Suprapubic skin (tissue), 4 donors: ENCODE results near the gene CDX4. TPM values are rescaled to one million over a fixed set of nuclear protein-coding genes. Genes with fewer than 3 reads are reported as not detected.

ENCODE experiments used
- DNase-seq, 2 donors: peaks; one replicate each; pipeline ENCODE4 v3.0.0-alpha.2; 2019; ENCODE audit warnings: low spot score in 2 of 2
- H3K27ac ChIP-seq: fragments of 200-600 bp; sonication (generic); one replicate; pipeline ENCODE4 v1.5.1; 2019
- H3K27me3 ChIP-seq: fragments of 200-600 bp; sonication (generic); one replicate; pipeline ENCODE4 v1.5.1; 2019
- H3K36me3 ChIP-seq: fragments of 200-600 bp; sonication (generic); one replicate; pipeline ENCODE4 v1.5.1; 2019
- H3K4me1 ChIP-seq: fragments of 200-600 bp; sonication (generic); one replicate; pipeline ENCODE4 v1.5.1; 2019
- H3K4me3 ChIP-seq: fragments of 200-600 bp; sonication (generic); one replicate; pipeline ENCODE4 v1.5.1; 2019; ENCODE audit warnings: mild to moderate bottlenecking
- H3K9me3 ChIP-seq: fragments of 200-600 bp; sonication (generic); one replicate; pipeline ENCODE4 v1.5.1; 2019
- EP300 ChIP-seq: sonication (generic); formaldehyde crosslinking; IDR thresholded peaks from one replicate; pipeline ENCODE4 v1.6.1; 2017; ENCODE audit warnings: antibody characterized with exemption
- POLR2A ChIP-seq, 2 donors: fragments of 450-650 bp; IDR thresholded peaks; one replicate each; pipeline ENCODE4 v1.6.1; 2017; ENCODE audit warnings: antibody characterized with exemption in 2 of 2, mild to moderate bottlenecking in 2 of 2, moderate library complexity in 2 of 2
- POLR2AphosphoS5 ChIP-seq, 3 donors: sonication (generic); formaldehyde crosslinking; IDR thresholded peaks; one replicate each; pipeline ENCODE4 v1.6.1; 2017; ENCODE audit warnings: antibody characterized with exemption in 3 of 3
- WGBS: methylation state at CpG from one replicate; pipeline ENCODE4 v1.1.5; 2018; 5-methylcytosine and 5-hydroxymethylcytosine counted together
- total RNA-seq, 4 donors: library from RNA; depleted of rRNA; stranded (reverse); fragments of >200 nt; gene quantifications; one replicate each; pipeline ENCODE4 v1.1.0, GENCODE V29; 2016
- TF ChIP-seq, protein P1 (sequence below), 2 donors: fragments of 200-600 bp in 1 of 2; fragments of 450-650 bp in 1 of 2; sonication (generic) in 1 of 2; IDR thresholded peaks; one replicate each; pipeline ENCODE4 v1.5.1; 2016 to 2019; ENCODE audit warnings: antibody characterized with exemption in 2 of 2, mild to moderate bottlenecking in 1 of 2, moderate library complexity in 1 of 2

Gene CDX4
- total RNA-seq, 4 donors from 2014 or later = 0.38 to 1.1 TPM; not detected in 2

DNA sequence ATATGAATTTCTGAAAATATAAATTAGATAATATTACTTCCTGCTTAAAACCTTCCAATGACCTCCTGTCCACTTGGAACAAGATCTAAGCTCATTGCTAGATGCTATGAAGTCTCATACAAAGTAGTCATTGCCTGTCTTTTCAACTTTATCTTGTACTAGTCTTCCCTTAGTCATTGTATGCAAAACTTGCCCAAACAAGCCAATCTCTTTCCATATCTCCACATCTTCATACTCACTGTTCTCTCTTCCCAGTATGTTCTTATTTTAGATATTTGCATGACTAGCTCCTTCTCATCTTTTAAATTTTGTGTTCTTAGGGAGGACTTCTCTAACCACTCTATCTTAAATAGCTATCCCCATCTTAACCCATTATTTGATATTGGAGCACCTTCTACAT lies 33.9 kb upstream of the CDX4 start:
- no peak for DNase-seq
- no peaks in the 10 kb centered on the region for H3K27me3 ChIP-seq
- TF ChIP-seq POLR2A (IDR thresholded peaks at IDR 0.05) = no peak
- TF ChIP-seq POLR2AphosphoS5 (IDR thresholded peaks at IDR 0.05) = no peak
- TF ChIP-seq, protein P1, sequence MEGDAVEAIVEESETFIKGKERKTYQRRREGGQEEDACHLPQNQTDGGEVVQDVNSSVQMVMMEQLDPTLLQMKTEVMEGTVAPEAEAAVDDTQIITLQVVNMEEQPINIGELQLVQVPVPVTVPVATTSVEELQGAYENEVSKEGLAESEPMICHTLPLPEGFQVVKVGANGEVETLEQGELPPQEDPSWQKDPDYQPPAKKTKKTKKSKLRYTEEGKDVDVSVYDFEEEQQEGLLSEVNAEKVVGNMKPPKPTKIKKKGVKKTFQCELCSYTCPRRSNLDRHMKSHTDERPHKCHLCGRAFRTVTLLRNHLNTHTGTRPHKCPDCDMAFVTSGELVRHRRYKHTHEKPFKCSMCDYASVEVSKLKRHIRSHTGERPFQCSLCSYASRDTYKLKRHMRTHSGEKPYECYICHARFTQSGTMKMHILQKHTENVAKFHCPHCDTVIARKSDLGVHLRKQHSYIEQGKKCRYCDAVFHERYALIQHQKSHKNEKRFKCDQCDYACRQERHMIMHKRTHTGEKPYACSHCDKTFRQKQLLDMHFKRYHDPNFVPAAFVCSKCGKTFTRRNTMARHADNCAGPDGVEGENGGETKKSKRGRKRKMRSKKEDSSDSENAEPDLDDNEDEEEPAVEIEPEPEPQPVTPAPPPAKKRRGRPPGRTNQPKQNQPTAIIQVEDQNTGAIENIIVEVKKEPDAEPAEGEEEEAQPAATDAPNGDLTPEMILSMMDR (IDR thresholded peaks at IDR 0.05) = no peak
- no peak for TF ChIP-seq EP300
- H3K27ac ChIP-seq = no peak overlapping the region
- H3K9me3 ChIP-seq = no peaks in the 10 kb centered on the region
- H3K4me1 ChIP-seq = no peaks in the 10 kb centered on the region
- H3K4me3 ChIP-seq = no peak overlapping the region
- H3K36me3 ChIP-seq = no peaks in the 10 kb centered on the region

DNA sequence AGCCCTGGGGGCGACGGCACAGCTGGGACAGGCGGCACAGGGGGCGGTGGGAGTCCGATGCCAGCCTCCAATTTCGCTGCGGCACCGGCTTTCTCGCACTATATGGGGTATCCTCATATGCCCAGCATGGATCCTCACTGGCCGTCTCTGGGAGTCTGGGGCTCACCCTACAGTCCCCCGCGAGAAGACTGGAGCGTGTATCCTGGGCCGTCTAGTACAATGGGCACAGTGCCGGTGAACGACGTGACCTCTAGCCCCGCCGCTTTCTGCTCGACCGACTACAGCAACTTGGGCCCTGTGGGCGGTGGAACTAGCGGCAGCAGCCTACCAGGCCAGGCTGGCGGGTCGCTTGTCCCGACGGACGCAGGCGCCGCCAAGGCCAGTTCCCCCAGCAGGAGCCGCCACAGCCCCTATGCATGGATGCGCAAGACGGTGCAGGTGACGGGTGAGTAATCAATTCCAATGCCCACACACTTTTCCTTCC lies 500 bp downstream of the CDX4 start:
- peaks cover 13% of the 10 kb centered on the region for H3K27me3 ChIP-seq
- H3K9me3 ChIP-seq = no peaks in the 10 kb centered on the region
- H3K36me3 ChIP-seq = no peaks in the 10 kb centered on the region
- H3K4me3 ChIP-seq = no peak overlapping the region
- H3K4me1 ChIP-seq = peaks cover 4% of the 10 kb centered on the region
- WGBS = 44% methylated on average over 7 of the region's 34 CpGs
- TF ChIP-seq, protein P1 (IDR thresholded peaks at IDR 0.05) = no peak
- TF ChIP-seq POLR2AphosphoS5 (IDR thresholded peaks at IDR 0.05) (no peak), POLR2A (IDR thresholded peaks at IDR 0.05) (no peak), EP300 (no peak)
- no peak overlapping the region for H3K27ac ChIP-seq
- DNase-seq = no peak

DNA sequence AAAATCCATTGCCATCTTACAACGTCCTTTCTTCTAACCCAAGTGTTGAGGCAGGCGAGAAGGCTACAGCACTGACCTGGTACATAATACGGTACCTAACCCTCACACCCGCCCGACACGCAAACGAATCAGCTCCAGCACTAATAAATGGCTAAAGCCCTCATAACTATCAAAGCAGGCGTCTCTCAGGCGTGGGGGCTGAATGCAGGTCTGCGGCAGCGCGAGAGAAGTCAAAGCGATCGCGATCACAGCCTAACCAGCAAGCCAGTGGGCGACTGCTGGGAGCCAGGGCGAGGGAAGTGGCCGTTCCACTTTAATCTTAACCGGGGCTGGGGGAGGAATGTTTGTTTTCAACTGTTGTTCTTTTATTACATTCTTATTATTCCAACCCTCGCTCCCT lies 1.5 kb downstream of the CDX4 start:
- TF ChIP-seq POLR2A (IDR thresholded peaks at IDR 0.05) (no peak), EP300 (no peak), POLR2AphosphoS5 (IDR thresholded peaks at IDR 0.05) (no peak)
- Histone ChIP-seq H3K27ac (no peak overlapping the region), H3K9me3 (no peaks in the 10 kb centered on the region), H3K4me1 (peaks cover 4% of the 10 kb centered on the region), H3K36me3 (no peaks in the 10 kb centered on the region), H3K27me3 (peaks cover 13% of the 10 kb centered on the region), H3K4me3 (no peak overlapping the region)
- no peak for DNase-seq
- WGBS = 65% methylated on average over 20 of the region's 20 CpGs

DNA sequence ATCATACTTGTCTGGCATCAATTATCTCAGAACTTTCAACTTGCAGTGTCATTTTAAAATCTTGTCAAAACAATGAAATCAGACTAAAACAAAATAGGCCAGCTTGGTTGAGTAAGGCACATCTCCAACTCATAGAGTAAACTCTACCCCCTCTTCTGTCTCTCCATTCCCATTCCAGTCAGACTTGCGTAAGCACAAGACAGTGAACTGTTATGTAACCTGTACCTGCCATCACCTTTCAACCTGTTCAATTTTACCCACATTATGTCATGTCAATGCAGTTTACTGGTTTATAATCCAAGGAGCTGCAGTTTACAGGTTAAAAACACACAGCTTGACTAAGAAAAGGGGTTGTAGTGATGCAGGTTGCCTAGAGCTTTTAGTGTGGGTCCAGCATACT lies 8.3 kb downstream of the CDX4 start:
- Histone ChIP-seq H3K27me3 (no peaks in the 10 kb centered on the region), H3K4me3 (no peak overlapping the region), H3K27ac (no peak overlapping the region), H3K4me1 (no peaks in the 10 kb centered on the region), H3K36me3 (no peaks in the 10 kb centered on the region), H3K9me3 (no peaks in the 10 kb centered on the region)
- no peak for TF ChIP-seq POLR2AphosphoS5 (IDR thresholded peaks at IDR 0.05)
- no peak for TF ChIP-seq POLR2A (IDR thresholded peaks at IDR 0.05)
- TF ChIP-seq, protein P1 (IDR thresholded peaks at IDR 0.05) = no peak
- WGBS = 33% methylated on average over 1 of the region's 1 CpG
- DNase-seq = no peak

DNA sequence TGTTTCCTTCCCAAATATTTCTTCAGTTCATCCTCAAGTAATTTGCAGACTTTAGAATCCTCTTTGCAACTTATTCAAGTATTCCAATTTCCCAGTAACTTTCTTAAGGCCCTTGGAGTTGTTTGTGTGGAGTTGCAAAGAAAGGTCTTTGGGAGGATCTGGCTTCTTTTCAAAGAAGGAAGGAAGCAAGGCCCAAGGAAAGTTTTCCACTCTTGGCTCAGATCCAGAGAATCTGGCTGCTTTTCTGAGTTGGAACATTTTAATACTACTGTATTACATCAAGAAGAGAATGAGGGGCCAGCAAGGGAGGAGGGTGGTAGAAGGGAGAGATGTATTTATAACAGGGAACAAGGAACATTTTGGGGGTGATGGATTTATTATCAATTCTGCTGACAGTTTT lies 10.5 kb downstream of the CDX4 start:
- no peaks in the 10 kb centered on the region for H3K27me3 ChIP-seq
- DNase-seq = no peak
- no peaks in the 10 kb centered on the region for H3K4me1 ChIP-seq
- H3K36me3 ChIP-seq = no peaks in the 10 kb centered on the region
- H3K4me3 ChIP-seq = no peak overlapping the region
- H3K27ac ChIP-seq = no peak overlapping the region
- TF ChIP-seq, protein P1 (IDR thresholded peaks at IDR 0.05) = no peak
- TF ChIP-seq POLR2A (IDR thresholded peaks at IDR 0.05) (no peak), POLR2AphosphoS5 (IDR thresholded peaks at IDR 0.05) (no peak), EP300 (no peak)
- H3K9me3 ChIP-seq = no peaks in the 10 kb centered on the region

DNA sequence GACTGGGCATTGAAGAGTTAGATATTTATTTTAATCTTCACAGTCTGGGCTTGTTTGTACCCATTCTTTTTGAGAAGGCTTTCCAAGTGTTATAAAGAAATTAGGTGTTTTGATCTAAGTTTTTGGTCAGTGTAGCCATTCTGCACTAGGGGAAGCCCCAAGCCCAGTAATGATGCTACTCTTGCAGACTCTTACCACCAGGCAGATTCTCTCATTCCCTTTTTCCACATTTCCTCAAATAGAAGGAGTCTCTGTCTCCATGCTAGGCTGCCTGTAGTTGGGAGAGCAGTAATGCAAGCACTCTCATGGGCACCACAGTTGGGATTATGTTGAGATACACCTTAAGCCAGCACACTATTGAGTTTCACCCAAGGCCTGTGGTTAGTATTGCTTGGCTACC lies 21.5 kb downstream of the CDX4 start:
- Histone ChIP-seq H3K27ac (no peak overlapping the region), H3K4me3 (no peak overlapping the region), H3K9me3 (no peaks in the 10 kb centered on the region), H3K4me1 (no peaks in the 10 kb centered on the region), H3K27me3 (no peaks in the 10 kb centered on the region), H3K36me3 (no peaks in the 10 kb centered on the region)
- TF ChIP-seq, protein P1 (IDR thresholded peaks at IDR 0.05) = no peak
- TF ChIP-seq POLR2A (IDR thresholded peaks at IDR 0.05) = no peak
- TF ChIP-seq POLR2AphosphoS5 (IDR thresholded peaks at IDR 0.05) = no peak
- TF ChIP-seq EP300 = no peak
- DNase-seq = no peak
